HuH-7 (cell line): ENCODE measurements around the gene CAMK2B.
A peak's percentile ranks its signal among the peaks of the same experiment; 100 is the strongest.

Experiments
- DNase-seq: peaks from one replicate; pipeline ENCODE4 v3.0.0; 2011; ENCODE audit warnings: low spot score

CAMK2B gene

DNA sequence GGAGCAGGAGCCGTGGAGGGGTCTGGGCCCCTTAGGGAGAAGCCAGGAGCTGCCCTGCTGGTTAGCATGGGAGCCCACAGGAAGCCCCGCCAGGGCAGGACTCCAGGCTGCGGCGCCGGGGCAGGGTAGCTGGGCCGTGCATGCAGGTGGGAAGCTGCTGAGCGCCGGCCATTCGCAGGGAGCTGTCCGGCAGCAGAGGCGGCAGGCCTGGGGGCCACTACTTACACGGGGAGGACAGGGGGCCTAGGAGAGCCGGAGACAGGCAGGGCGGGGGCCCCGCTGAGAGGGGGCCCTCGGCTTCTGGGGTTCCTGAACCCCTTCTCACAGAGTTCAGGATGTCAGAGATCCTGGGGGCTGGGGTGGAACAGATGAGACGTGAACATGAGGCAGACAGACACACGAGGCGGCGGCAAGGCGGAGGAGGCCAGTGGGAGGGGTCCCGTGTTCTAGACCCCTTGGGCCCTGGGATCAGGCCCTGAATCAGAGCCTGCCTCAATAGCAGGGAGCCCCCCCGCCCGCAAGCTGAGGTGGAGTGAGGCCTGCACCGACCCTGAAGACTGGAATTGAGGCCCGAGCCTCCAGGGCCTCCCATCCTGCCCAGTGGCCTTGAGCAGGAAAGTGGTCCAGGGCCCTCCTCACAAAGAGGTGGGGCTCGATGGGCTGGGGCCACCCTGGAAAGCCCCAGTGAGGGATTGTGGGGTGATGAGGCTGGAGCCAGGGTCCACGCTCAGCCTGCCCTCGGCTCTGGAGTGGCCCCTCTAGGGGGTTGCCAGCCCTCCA, 96.6 kb downstream of the CAMK2B start:
- DNase-seq: no peak

DNA sequence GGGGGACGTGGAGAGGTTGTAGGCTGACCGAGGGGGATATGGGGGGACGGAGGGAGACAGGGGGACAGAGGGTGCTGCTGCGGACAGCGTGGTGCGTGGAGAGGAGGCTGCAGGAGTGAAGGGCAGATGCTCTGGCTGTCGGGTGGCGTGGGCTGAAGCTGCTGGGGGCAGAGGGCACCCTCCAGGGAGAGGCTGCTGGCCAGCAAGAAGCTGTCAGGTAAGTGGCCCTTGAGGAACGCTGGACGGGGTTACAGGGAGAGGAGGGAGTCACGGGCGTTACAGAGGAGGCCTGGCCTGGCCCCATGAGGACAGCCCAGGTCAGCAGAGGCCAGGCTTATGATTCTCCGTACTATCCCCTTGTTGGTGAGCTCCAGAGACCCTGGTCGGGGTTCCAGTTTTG, 97.5 kb downstream of the CAMK2B start:
- DNase-seq: no peak

DNA sequence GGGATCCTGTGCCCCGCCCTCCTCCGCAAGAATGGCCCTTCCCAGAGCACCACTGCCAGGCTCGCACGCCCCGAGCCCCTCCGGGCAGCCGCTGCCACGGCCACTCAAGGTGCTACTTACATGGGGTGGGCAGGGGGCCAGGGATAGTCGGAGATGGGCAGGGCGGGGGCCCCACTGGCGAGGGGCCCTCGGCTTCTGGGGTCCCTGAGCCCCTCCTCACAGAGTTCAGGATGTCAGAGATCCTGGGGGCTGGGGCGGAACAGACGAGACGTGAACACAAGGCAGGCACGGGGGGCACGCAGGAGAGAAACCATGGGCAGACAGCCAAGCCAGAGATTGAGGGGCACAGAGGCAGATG, 99.0 kb downstream of the CAMK2B start:
- DNase-seq: no peak

DNA sequence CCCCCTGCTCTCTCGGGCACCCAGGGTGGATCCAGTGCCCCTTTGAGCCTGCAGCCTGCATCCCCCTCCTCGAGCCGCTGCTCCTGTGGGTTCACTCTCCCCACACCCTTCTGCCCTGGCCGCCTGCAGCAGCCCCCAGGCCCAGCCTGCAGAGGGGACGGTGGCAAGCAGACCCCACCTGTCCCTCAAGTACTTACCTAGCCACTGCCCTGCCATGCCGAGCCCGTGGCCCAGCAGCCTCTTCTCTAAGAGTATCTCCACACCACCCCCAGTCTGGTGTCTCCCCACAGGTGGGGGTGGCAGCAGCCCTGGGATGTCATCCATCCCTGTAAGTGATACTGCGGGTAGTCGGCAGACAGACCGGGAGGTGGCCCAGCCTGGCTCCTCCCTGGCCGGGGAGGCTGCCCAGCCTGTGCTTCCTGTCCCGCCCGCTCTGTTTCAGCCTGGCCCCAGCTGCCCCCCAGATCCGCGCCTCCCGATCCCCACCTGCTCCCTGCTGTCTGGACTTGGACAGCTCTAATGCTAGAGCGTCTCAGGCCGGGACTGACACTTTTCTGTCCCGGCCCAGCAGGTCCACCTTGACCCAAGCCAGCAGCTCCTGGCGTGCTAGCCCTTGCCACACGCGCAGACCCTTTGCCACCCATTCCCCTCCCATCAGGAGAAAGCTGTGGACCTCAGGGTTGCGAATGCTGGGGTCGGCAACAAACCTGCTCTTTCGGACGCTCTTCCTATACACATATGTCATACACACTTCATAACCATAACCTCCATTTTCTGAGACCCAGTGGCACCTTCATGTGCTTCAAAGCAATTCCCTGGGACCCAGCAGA, 99.6 kb downstream of the CAMK2B start:
- DNase-seq: no peak

DNA sequence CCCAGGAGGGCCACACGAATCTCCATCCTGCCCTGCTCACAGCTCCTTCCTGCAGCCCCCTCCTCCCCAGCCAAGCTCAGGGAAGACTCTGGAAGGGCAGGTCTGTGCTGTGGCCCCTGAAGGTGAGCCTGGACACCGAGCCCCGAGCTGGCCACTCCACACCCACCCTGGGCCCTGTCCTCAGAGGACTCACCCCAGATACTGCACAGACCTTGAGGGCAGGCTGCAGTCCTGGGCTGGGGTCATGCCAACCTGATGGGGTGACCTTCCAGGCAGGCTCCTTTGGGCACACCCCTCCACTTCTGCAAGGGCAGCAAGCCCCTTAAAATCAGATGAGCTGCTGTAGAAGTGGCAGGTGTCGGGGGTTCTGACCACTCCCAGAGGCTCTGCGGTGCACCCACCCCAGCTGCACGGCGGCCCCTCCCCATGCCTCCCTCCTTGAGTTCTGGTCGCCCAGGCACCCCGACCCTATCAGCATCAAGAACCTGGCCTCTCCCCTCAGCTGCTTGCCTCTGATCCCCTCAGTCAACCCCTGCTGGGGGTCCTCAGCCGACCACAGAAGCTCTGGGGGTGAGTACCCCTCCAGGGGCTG, 100.3 kb downstream of the CAMK2B start:
- no peak for DNase-seq

DNA sequence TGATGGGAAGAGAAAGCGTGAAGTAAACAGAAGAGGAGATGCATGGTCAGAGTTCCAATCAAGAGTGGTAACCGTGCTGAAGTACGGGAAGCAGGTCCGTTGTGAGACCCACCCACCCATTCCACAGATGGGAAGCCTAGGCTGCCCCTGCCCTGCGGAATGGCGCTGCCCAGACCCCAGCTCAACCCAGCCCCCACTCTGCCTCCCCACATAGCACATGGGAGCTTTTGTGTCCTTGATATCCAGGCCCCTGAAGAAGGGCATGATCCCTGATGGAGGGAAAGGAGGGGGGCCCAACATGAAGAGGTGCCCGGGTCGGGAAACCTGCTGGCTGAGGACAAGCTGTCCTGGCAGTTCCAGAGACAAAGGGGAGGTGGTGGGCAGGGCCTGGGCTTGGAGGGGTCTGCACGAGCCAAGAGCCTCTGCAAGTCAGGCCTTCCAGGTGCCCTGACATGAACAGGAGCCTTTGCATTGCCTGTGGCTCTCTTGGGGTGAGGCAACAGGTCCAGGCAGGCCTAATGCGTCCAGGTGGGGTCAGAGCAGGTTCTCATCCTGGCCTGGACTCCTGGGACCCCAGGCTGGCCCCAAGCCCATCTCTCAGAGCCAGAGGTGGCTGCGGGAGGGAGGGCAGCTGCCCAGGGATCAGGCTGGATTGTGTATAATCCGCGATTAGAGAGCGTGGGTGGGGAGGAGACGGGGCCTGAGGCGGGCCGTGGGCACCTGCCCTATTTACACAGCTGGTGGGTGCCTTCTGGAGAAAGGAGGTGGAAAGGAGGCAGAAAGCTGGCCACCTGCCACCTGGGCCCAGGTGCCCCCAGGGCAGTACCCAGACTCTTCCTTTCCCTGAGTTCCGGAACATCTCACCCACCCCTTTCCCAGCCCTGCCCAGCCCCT, 101.1 kb downstream of the CAMK2B start:
- DNase-seq: no peak

DNA sequence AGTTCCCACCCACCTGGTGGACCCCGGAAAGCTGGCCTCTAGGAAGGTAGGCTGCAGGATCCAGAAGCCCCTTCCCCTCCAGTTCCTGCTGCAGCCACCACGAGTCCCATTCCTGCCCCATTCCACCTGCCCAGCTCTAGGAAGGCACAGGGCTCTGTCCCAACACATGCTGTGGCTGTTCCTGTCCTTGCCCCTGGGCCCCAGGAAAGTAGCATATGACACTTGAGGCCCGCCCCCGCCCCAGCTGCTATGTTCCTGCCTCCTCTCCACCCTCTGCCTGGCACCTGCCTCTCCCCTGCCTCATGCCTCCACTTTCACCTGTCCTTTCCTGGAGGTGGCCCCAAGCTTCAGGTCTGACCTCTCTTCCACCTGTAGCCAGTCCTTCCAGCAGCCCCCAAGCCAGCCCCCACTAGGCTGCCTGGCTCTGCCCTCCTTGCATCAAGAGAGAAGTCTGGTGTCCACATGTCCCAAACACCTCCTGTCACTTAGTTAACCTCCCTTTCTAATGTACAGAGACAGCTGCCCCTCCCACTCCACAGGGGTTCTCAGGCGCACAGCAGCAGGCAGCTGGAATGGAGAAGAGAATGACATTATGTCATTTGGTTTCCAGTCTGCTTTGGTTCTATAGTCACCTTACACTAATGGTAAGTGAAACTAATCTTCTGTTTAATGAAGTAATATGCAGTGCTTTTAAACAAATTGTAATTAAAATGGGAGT, 101.9 kb downstream of the CAMK2B start:
- DNase-seq: no peak

DNA sequence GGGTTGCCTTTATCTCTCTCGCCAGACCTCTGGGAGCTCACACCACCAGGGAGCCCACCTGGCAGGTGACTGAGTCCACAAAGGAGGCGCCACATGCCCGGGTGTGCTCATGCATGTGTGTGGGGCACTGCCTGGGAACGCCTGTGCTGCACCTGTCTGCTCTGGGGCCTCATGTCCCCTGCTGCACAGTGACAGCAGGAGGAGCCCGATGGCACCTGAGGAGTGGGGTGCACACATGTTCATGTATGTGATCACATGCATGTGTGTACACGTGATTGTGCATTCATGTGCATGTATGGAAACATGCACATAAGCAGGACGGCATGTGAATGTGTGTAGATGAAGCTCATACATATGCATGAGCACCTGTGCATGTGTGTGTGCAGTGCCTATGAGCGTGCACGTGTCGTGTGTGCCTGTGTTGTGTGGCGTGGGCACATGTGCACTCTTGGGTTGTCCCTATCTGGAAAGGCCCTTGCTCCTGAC, 102.6 kb downstream of the CAMK2B start:
- no peak for DNase-seq

DNA sequence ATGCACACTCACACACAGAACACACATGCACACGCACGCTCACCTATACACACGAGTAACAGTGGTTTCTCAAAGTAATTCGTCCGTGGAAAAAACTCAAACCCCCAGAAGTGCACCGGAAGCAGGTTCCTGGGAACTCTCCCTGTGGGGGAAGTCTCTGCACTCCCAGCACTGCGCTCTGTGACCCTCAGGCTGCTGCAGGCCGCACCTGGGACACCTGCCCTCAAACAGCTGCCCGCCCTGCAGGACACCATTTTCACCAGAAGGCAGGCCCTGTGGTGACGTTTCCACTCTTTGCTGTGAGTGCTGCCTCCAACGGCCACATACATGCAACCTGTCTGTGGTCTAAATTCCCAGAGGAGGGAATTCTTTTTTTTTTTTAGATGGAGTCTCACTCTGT, 103.3 kb downstream of the CAMK2B start:
- DNase-seq: no peak

DNA sequence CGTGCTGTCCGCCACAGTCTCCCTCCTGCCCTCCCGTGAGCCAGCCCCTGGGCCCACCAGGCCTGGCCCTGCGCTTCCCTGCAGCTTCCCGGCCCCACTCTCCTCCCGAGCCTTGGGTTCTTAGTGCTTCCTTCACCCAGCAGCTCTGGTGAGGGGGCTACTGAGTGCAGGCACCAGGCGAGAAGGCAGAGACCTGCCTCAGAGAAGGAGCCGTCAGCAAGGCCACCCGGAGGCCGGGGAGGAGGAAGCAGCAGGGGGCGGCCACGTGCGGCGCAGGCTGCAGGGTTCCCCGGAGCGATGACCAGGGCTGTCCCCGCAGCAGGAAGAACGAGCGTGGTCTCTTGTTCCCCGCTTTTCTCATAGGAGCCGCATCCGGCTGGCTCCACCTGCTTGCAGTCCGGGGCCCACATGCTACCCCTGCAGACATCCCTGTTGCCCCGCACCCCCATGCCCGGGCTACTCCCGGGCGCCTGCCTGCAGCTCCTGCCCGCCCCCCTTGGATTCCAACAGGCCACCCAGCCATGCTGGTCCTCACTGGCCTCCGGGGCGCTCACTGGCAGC, 104.1 kb downstream of the CAMK2B start:
- peak; percentile 69 for DNase-seq

DNA sequence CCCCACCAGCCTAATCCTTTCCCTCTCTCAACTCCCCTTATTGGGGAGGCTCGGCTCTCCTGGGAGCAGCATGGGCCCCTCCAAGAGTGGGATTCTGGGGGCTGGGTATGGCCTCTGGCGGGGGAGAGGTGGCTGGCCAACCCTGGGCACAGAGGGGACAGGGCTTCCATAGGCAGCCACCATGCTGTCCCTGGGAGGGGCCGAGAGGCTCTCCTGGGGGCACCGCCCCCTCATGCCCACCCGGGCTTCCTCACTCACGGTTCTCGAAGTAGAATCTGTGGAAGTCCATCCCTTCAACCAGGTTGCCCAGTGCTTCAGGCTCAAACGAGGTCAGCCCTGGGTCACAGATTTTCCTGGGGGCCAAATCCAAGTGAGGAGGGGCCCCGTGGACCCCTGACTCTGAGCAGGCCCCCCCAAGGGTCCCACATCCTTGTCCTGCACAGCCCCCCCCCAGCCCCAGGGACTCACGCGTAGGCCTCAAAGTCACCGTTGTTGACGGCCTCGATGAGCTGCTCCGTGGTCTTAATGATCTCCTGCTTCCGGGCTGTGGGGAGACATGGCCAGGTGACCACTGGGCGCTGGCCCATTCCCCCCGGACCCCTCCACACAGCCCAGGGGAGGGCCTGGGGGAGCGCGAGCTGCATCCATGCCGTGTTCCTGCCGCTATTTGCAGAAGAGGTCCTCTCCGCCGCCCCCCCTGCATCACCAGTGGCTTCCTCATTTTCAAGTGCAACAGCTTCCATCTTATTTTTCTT, 104.9 kb downstream of the CAMK2B start:
- no peak for DNase-seq

DNA sequence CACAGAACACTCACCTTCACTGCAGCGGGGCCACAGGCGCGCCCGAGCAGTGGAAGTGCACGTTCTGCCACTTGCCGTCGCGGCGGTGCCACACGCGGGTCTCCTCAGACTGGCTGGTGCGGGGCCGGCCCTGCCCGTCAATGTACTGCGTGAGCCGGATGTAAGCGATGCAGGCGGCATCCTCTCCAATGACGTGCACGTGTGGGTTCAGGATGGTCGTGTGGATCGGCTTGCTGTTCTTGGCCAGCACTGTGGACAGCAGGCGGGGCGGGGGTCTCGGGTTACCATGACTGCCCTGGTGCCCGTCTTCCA, 105.4 kb downstream of the CAMK2B start:
- DNase-seq: no peak

DNA sequence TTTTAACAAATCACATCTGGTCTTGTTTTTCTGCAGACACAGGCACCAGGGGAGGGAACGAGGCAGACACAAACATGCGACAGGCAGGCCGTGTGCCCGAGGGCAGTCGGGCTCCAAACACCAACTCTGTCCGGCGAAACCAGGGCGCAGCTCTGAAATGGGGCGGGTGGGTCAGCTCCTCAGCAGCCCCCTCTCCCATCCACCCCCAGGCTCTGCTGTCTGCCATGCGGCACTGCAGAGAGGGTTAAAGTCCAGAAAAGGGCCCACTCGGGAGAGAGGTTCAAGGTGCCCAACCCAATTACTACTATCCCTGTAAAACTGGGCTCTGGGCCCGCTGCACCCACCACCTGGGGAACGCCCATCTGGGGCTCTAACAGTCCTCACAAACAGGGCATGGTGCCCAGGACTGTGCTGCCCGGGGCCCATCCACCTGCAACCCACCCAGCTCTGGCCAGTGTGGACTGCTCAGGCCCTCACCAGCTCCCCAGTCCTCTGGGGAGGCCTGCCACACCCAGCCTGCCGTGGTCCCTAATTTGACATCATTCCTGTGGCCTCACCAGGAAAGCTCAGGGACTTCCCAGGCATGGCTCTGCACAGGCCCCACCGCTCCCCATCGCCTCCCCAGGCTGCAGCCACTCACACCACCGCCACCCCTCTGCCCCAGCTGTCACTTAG, 105.9 kb downstream of the CAMK2B start:
- DNase-seq: no peak

DNA sequence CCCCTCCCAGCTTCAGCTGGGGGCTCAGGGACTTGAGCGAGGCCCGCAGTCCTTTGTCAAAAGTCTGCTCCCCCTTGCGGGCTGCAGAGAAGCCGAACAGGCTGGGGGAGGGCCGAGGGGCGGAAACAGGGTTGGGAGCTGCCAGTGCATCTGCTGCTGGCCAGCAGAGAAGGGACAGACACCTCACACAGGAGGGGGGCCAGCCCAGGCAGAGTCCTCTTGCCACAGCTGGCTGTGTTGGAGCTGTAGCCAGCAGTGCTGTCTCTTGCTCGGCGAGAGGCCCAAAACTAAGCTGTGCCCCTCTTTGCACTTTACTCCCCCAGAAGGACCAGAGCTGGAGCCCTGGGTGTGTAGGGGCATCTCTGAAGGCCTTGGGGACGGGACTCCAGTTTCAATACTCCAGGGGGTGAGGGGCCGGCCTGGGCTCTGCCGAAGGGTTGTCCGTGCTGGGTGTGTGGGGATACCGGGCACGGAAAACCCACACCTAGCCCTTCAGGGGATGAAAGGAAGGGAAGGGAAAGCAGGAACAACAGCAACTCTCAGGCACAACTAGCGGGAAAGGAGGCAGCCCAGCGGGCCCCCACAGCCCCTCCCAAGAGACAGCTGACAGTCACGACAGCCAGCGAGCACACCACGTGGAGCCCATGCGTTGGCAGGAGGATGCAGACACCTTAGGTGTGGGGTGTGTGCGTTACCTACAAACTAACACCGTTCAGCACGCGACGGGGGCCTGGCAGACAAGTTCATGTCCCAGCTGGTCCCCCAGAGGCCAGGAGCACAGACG, 106.8 kb downstream of the CAMK2B start:
- DNase-seq: no peak

DNA sequence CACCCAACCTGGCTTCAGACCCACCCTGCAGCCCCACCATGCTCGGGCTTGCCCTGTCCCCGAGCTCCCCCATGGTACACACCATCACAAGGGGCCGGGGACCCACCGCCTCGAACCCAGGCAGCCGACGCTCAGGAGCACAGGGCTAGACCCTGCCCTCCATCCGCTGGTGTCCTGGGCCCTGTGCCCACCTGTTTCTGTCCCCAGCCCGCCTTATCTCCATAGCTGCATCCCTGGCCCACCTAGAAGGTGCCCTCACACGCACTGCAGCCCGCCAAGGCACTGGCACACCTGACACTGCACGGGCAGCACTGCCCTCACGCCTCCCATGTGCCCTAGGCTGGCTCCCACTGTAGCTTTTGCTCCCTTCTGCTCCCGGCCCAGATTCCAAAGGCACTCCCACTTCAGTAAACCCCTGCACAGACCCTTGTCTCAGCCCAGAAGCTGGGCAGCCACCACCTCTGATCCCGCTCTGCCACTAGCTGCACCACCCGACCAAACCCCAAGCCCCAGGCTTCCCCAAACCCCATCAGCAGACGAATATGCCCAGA, 107.5 kb downstream of the CAMK2B start:
- DNase-seq: no peak

DNA sequence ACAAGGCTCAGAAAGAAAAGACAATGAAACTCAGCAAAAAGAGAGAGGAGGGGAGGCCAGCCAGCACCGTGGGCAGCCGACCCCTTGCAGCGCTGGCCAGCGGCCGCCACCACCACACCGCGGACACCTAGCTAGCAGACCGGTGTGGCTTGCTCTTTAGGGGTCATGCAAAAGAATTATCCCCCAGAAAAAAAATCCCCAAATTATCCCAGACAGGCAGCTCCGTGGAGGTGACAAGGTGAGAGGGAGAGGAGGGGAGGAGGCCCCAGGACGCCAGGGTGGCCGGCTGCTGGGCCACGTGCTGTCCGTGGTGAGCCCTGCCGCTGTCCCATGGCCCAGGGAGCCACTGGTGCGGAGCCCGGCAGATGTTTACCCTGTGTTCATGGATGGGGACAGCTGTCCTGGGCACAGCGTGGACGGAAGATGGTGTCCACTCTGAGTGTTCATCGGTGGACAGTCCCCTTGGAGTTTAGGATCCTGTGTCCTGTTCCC, 108.1 kb downstream of the CAMK2B start:
- DNase-seq: no peak

DNA sequence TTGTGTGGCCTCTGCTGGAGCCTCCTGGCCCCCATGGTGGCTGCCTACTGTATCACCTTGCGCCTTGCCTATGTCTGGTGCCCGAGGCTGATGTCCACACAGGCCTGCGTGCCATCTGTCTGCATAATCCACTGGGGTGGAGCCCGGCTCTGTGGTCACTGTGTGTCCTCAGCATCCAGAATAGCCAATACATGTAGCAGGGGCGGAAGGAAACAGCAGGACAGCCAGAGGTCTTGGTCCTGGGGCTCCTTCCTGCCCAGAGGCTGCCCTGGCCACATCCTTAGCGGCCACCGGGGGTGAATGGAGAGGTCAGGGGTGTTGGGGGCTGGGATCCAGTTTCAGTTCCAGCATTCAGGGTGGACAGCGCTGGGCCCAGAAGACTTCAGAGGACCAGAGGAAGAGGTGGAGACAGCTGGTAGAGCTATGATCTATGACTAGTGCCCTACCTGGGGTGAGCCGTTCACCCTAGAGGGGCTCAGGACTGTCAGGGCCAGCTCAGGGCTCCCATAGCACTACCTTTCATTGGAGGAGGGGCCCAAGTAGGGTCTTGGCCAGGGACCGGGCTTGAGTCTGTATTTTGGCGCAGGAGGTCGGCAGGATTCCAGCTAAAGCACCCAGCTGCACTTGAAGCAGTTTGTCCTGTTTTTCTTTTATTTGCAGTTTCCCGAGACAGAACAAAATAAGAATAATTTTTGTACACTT, 108.7 kb downstream of the CAMK2B start:
- DNase-seq: no peak

DNA sequence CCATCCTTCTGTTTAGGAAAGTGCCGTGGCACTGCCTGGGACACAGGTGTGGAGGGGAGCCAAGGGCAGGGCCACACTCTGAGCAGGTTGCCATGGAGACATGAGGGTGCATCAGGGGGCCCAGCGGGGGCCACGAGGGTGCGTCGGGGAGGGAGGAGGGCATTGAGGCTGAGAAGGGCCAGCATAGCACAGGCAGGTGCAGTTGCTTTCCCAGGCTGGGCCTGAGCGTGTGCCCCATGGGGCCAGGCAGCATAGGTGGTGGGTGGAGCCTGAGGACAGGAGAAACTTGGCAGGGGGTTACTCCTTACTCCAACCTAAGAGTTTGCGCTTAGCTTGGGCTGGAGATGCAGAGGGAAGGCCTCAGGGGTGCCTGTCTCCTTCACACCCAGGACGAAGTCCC, 109.4 kb downstream of the CAMK2B start:
- DNase-seq: no peak
